Heart right ventricle (tissue), 16 donors: ENCODE measurements around the gene GAB3. TPM values are rescaled to one million over a fixed set of nuclear protein-coding genes. Genes with fewer than 3 reads are reported as not detected.
"Not testable (repeated sequence)": the region's sequence is repeated elsewhere in the genome, so short reads cannot be mapped to it uniquely, and the experiment has no call there.

Experiments used
- ATAC-seq, 8 donors: fragments of 200-7000 bp; cut with Tn5 transposase; one replicate each; pipeline ENCODE4 v1.9.1; 2020; ENCODE audit warnings: mild to moderate bottlenecking in 8 of 8, moderate library complexity in 8 of 8, moderate number of reproducible peaks in 1 of 8
- DNase-seq, 2 donors: peaks; one replicate each; pipeline ENCODE4 v3.0.0-alpha.2; 2020
- H3K27ac ChIP-seq, 10 donors: fragments of 200-600 bp; sonication (generic) in 2 of 10; one replicate each; pipeline versions ENCODE4 v1.5.0 to v1.8.0; 2020 to 2022; ENCODE audit warnings: mild to moderate bottlenecking in 3 of 10
- H3K27me3 ChIP-seq, 7 donors: fragments of 200-600 bp; one replicate each; pipeline ENCODE4 v1.8.0; 2021 to 2022; ENCODE audit warnings: mild to moderate bottlenecking in 2 of 7
- H3K36me3 ChIP-seq, 9 donors: fragments of 200-600 bp; sonication (generic) in 1 of 9; one replicate each; pipeline versions ENCODE4 v1.5.0 to v1.8.0; 2020 to 2022; ENCODE audit warnings: mild to moderate bottlenecking in 2 of 9
- H3K4me1 ChIP-seq, 9 donors: fragments of 200-600 bp; sonication (generic) in 1 of 9; one replicate each; pipeline versions ENCODE4 v1.5.0 to v1.8.0; 2020 to 2022; ENCODE audit warnings: mild to moderate bottlenecking in 4 of 9
- H3K4me3 ChIP-seq, 10 donors: fragments of 200-600 bp; sonication (generic) in 2 of 10; one replicate each; pipeline versions ENCODE4 v1.5.0 to v1.8.0; 2020 to 2022; ENCODE audit warnings: mild to moderate bottlenecking in 7 of 10, moderate library complexity in 2 of 10
- H3K9me3 ChIP-seq, 11 donors: fragments of 200-600 bp in 10 of 11; sonication (generic) in 2 of 11; one replicate each; pipeline versions ENCODE4 v1.5.0 to v1.8.0; 2013 to 2022; ENCODE audit warnings: mild to moderate bottlenecking in 2 of 11, control low read depth in 1 of 11, moderate library complexity in 1 of 11
- WGBS, 2 donors: extraction: QIAGEN DNeasy Blood & Tissue Kit; methylation state at CpG; one replicate each; pipeline ENCODE4 v1.1.7; 2013; ENCODE audit warnings: inconsistent platforms in 1 of 2; 5-methylcytosine and 5-hydroxymethylcytosine counted together
- intact Hi-C, 10 donors: fragments of 100-400 bp; cut with DNase I; formaldehyde crosslinking; loops; one replicate each; pipeline versions ENCODE4 v1.11.1 to v1.14.2; 2022
- polyA plus RNA-seq, 2 donors: library from polyadenylated mRNA; stranded (reverse); fragments of 200-250 nt; gene quantifications; one replicate each; pipeline ENCODE4 v1.2.3, GENCODE V29; 2013
- total RNA-seq, 10 donors: library from RNA; stranded (reverse); fragmentation: NEBNext Ultra II Directional in 3 of 10; extraction: Animal tissue kit (Norgen Biotek cat#: 25700) in 3 of 10; gene quantifications; one replicate each; pipeline versions ENCODE4 v1.2.1 to v1.2.4, GENCODE V29; 2021 to 2023
- TF ChIP-seq, protein P1 (sequence below), 9 donors: fragments of 200-600 bp; sonication (generic) in 2 of 9; IDR thresholded peaks; one replicate each; pipeline versions ENCODE4 v1.5.0 to v1.8.0; 2021 to 2022; ENCODE audit warnings: antibody characterized with exemption in 9 of 9, mild to moderate bottlenecking in 5 of 9, moderate library complexity in 1 of 9
- donor health status: Arrhythmogenic right ventricular cardiomyopathy.
- donor health status: ischemic (EF 13 %, LVEDD 7.1; RV severe dilation, severe dysfunction).
- donor health status: healthy with polysubstance abuse.
- donor health status: DM: no; HTN: yes; CAD: no.
- donor health status: DM: no; HTN: no; CAD: no.
- donor health status: ischemic (EF 25% LVEDD 6.9; RV normal size, moderate dysfunction).
- donor health status: ischemic (EF 25% LVEDD 5.7; RV mildly dilated, moderate dysfunction).
- donor health status: healthy.
- donor health status: DM: yes; HTN: yes; CAD: no.
- donor health status: Ischemic cardiomyopathy.
- donor health status: ischemic (EF 35%, LVEDD 5.7; RV mildly dilated, moderate dysfunction).
- donor health status: nonischemic (EF 11% LVEDD 7.7; RV severe dilation, severe dysfunction).
- donor health status: DM: yes; HTN: yes; CAD: no.
- donor health status: PGD.
- donor health status: ischemic (EF 29% LVEDD 5.4; RV normal size, mild dysfunction).
- donor health status: nonischemic (EF 23%, LVEDD 6.1; RV moderate dilation, normal function).

GAB3 gene
- total and polyA plus RNA-seq, 12 donors: 5.9 to 32.1 (median 22.0) TPM

GRCh38 chrX:154698630-154699248 is 52.1 kb downstream of the GAB3 start:
- WGBS, 2 donors: 37 to 64% methylated on average over 6 of the region's 6 CpGs
- TF ChIP-seq, protein P1, sequence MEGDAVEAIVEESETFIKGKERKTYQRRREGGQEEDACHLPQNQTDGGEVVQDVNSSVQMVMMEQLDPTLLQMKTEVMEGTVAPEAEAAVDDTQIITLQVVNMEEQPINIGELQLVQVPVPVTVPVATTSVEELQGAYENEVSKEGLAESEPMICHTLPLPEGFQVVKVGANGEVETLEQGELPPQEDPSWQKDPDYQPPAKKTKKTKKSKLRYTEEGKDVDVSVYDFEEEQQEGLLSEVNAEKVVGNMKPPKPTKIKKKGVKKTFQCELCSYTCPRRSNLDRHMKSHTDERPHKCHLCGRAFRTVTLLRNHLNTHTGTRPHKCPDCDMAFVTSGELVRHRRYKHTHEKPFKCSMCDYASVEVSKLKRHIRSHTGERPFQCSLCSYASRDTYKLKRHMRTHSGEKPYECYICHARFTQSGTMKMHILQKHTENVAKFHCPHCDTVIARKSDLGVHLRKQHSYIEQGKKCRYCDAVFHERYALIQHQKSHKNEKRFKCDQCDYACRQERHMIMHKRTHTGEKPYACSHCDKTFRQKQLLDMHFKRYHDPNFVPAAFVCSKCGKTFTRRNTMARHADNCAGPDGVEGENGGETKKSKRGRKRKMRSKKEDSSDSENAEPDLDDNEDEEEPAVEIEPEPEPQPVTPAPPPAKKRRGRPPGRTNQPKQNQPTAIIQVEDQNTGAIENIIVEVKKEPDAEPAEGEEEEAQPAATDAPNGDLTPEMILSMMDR (IDR thresholded peaks at IDR 0.05): no peak
- Histone ChIP-seq H3K27ac (peak overlapping the region in 7 of 10 donors; percentile 22 to 62 (median 55)), H3K27me3 (no peaks in the 10 kb centered on the region), H3K36me3 (peaks cover 0 to 53% (median 0%) of the 10 kb centered on the region in 9 donors), H3K4me3 (no peak overlapping the region), H3K9me3 (no peaks in the 10 kb centered on the region), H3K4me1 (peaks cover 0 to 39% (median 19%) of the 10 kb centered on the region in 9 donors)
- ATAC-seq: peak in 7 of 8 donors; percentile 73 to 84 (median 75)
- DNase-seq: peak in 1 of 2 donors; percentile 13
- intact Hi-C loops: loop anchor here in 2 of 10 donors (10.0 kb wide), 1 partner anchor 46 kb away; no protein-coding TSS in a partner anchor

DNA sequence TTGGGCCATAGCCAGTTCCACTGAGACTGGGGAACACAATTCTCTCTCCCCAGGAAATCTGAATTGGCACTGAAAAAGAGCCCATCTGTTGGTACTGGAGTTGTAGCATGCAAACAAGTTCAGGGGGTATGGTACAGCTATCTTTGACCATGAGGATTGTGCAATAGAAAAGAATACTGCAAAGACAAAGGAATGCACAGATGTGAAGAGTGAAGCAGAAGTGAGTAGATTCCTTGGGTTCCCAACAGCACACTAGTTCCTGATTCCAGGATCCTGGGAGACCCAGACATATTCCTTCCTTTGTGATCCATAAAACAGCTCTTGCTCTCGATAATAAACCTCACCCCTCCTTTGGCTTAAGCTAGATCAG is 54.2 kb downstream of the GAB3 start:
- DNase-seq: no peak
- Histone ChIP-seq H3K27ac (peak overlapping the region in 7 of 10 donors; percentile 46 to 75 (median 55)), H3K9me3 (no peaks in the 10 kb centered on the region), H3K4me1 (peaks cover 0 to 39% (median 19%) of the 10 kb centered on the region in 9 donors), H3K36me3 (peaks cover 0 to 63% (median 0%) of the 10 kb centered on the region in 9 donors), H3K4me3 (no peak overlapping the region), H3K27me3 (no peaks in the 10 kb centered on the region)
- WGBS, 2 donors: 57 to 73% methylated on average over 1 of the region's 1 CpG
- intact Hi-C loops: loop anchor here in 2 of 10 donors (10.0 kb wide), 1 partner anchor 48 kb away; no protein-coding TSS in a partner anchor
- TF ChIP-seq, protein P1 (IDR thresholded peaks at IDR 0.05): no peak
- ATAC-seq: peak in 1 of 8 donors; percentile 23

- peak in 1 of 2 donors; percentile 18 for DNase-seq
- peak overlapping the region in 8 of 10 donors; percentile 13 to 75 (median 54) for H3K27ac ChIP-seq
- WGBS, 2 donors: 42 to 43% methylated on average over 8 of the region's 8 CpGs
- H3K27me3 ChIP-seq: no peaks in the 10 kb centered on the region
- TF ChIP-seq, protein P1 (IDR thresholded peaks at IDR 0.05): no peak
- peak in 7 of 8 donors; percentile 53 to 75 (median 56) for ATAC-seq
- intact Hi-C loops: loop anchor here in 2 of 10 donors (10.0 kb wide), 1 partner anchor 49 kb away; no protein-coding TSS in a partner anchor
- no peak overlapping the region for H3K4me3 ChIP-seq
- H3K9me3 ChIP-seq: no peaks in the 10 kb centered on the region
- peaks cover 0 to 60% (median 0%) of the 10 kb centered on the region in 9 donors for H3K36me3 ChIP-seq
- H3K4me1 ChIP-seq: peaks cover 0 to 39% (median 19%) of the 10 kb centered on the region in 9 donors
Measured at GRCh38 chrX:154695911-154696675, 54.8 kb downstream of the GAB3 start.

DNA sequence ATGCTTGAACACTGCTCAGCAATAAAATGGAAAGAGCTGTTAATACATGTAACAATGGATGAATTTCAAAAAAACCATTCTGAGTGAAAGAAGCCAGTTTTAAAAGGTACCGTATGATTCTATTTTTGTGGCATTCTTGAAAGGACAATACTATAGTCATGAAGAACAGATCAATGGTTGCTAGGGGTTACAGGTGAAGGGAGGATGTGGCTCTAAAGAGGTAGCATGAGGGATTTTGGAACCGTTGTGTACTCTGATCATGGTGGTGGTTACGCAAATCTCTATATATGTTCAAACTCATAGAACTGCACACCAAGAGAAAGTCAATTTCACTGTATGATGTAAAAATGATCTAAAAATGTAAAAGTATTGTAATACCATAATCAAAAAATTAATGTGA is 57.5 kb downstream of the GAB3 start:
- Histone ChIP-seq H3K4me3 (no peak overlapping the region), H3K27me3 (no peaks in the 10 kb centered on the region), H3K36me3 (peaks cover 0 to 36% (median 0%) of the 10 kb centered on the region in 9 donors), H3K27ac (no peak overlapping the region), H3K9me3 (peaks cover 0 to 5% (median 0%) of the 10 kb centered on the region in 11 donors), H3K4me1 (peaks cover 0 to 29% (median 19%) of the 10 kb centered on the region in 9 donors)
- 90 to 97% methylated on average over 3 of the region's 3 CpGs for WGBS, 2 donors
- no peak for DNase-seq
- TF ChIP-seq, protein P1 (IDR thresholded peaks at IDR 0.05): no peak
- intact Hi-C loops: loop anchor here in 2 of 10 donors (10.0 kb wide), 1 partner anchor 51 kb away; no protein-coding TSS in a partner anchor
- ATAC-seq: no peak

DNA sequence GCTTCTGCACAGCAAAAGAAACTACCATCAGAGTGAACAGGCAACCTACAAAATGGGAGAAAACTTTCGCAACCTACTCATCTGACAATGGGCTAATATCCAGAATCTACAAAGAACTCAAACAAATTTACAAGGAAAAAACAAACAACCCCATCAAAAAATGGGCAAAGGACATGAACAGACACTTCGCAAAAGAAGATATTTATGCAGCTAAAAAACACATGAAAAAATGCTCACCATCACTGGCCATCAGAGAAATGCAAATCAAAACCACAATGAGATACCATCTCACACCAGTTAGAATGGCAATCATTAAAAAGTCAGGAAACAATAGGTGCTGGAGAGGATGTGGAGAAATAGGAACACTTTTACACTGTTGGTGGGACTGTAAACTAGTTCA is 60.4 kb downstream of the GAB3 start:
- H3K9me3 ChIP-seq, DNase-seq, H3K27me3 ChIP-seq, H3K4me3 ChIP-seq, ATAC-seq, H3K27ac ChIP-seq: not testable (repeated sequence)
- intact Hi-C loops: loop anchor here in 2 of 10 donors (10.0 kb wide), 1 partner anchor 54 kb away; no protein-coding TSS in a partner anchor
- H3K4me1 ChIP-seq: peaks cover 0 to 12% (median 4%) of the 10 kb centered on the region in 9 donors
- peaks cover 0 to 20% (median 0%) of the 10 kb centered on the region in 9 donors for H3K36me3 ChIP-seq
- WGBS, 2 donors: 95 to 96% methylated on average over 2 of the region's 2 CpGs

GRCh38 chrX:154672084-154672483 is 78.8 kb downstream of the GAB3 start:
- H3K27me3 ChIP-seq, H3K4me1 ChIP-seq, DNase-seq, intact Hi-C loops, H3K4me3 ChIP-seq, ATAC-seq, H3K27ac ChIP-seq: not testable (repeated sequence)
- Histone ChIP-seq H3K9me3 (peaks cover 0 to 39% (median 0%) of the 10 kb centered on the region in 11 donors), H3K36me3 (peaks cover 0 to 21% (median 0%) of the 10 kb centered on the region in 9 donors)
